GM12878 (cell line): ENCODE measurements around the gene ZNF69.

Experiments used
- ATF3 ChIP-seq: IDR thresholded peaks from 2 replicates; pipeline ENCODE4 v1.6.1; 2011; ENCODE audit warnings: low read depth, mild to moderate bottlenecking, low read length, moderate library complexity, borderline replicate concordance; ENCODE audit errors: extremely low read depth
- BHLHE40 ChIP-seq, 2 experiments: fragments of 450-650 bp in 1 of 2; IDR thresholded peaks; 2 replicates each; pipeline ENCODE4 v1.6.1; 2011 to 2017; ENCODE audit warnings: low read depth in 2 of 2, borderline replicate concordance in 1 of 2, improper control_type of control experiment in 1 of 2, low read length in 1 of 2, mild to moderate bottlenecking in 1 of 2
- CTCF ChIP-seq, 3 experiments: IDR thresholded peaks in 2 of 3; conservative IDR thresholded peaks in 1 of 3; 2 replicates each; pipeline ENCODE4 v1.5.1; 2011; ENCODE audit warnings: low read depth in 3 of 3, low read length in 3 of 3, mild to moderate bottlenecking in 3 of 3, control low read depth in 2 of 3, moderate library complexity in 2 of 3, inconsistent platforms in 1 of 3, mixed read lengths in 1 of 3; ENCODE audit not compliant: control insufficient read depth in 2 of 3, insufficient read depth in 1 of 3; ENCODE audit errors: extremely low read depth in 1 of 3
- EZH2 ChIP-seq: IDR thresholded peaks from 2 replicates; pipeline ENCODE4 v1.6.1; 2012; ENCODE audit warnings: low read depth, mild to moderate bottlenecking, control low read depth, inconsistent platforms, low read length, borderline replicate concordance; ENCODE audit not compliant: control insufficient read depth
- POLR2AphosphoS5 ChIP-seq: IDR thresholded peaks from 2 replicates; pipeline ENCODE4 v1.6.1; 2011; ENCODE audit warnings: mild to moderate bottlenecking, low read length, inconsistent platforms
- SP1 ChIP-seq: IDR thresholded peaks from one replicate; pipeline ENCODE4 v1.6.1; 2011; ENCODE audit warnings: low read depth, low read length
- TAF1 ChIP-seq: IDR thresholded peaks from 2 replicates; pipeline ENCODE4 v1.6.1; 2011; ENCODE audit warnings: mild to moderate bottlenecking, low read depth, low read length, borderline replicate concordance
- YY1 ChIP-seq: IDR thresholded peaks from 2 replicates; pipeline ENCODE4 v1.6.1; 2011; ENCODE audit warnings: low read depth, mild to moderate bottlenecking, low read length
- ZBTB4 ChIP-seq: fragments of 450-650 bp; formaldehyde crosslinking; IDR thresholded peaks from 2 replicates; pipeline ENCODE4 v1.4.0; 2022; ENCODE audit warnings: mild to moderate bottlenecking, moderate library complexity
- ZNF274 ChIP-seq: IDR thresholded peaks from one replicate; pipeline ENCODE4 v1.8.0; 2011; ENCODE audit not compliant: insufficient read length, insufficient read depth
- ZZZ3 ChIP-seq: IDR thresholded peaks from 2 replicates; pipeline ENCODE4 v1.6.1; 2011; ENCODE audit warnings: low read depth; ENCODE audit not compliant: control insufficient read depth, insufficient read length
- TF ChIP-seq, protein P1 (sequence below): fragments of 450-650 bp; formaldehyde crosslinking; IDR thresholded peaks from 2 replicates; pipeline ENCODE4 v1.4.0; 2020; ENCODE audit warnings: mild to moderate bottlenecking, moderate library complexity
- TF ChIP-seq, protein P2 (sequence below): IDR thresholded peaks from 2 replicates; pipeline ENCODE4 v1.6.1; 2011; ENCODE audit warnings: mild to moderate bottlenecking, low read depth, low read length, moderate library complexity; ENCODE audit not compliant: insufficient replicate concordance

DNA sequence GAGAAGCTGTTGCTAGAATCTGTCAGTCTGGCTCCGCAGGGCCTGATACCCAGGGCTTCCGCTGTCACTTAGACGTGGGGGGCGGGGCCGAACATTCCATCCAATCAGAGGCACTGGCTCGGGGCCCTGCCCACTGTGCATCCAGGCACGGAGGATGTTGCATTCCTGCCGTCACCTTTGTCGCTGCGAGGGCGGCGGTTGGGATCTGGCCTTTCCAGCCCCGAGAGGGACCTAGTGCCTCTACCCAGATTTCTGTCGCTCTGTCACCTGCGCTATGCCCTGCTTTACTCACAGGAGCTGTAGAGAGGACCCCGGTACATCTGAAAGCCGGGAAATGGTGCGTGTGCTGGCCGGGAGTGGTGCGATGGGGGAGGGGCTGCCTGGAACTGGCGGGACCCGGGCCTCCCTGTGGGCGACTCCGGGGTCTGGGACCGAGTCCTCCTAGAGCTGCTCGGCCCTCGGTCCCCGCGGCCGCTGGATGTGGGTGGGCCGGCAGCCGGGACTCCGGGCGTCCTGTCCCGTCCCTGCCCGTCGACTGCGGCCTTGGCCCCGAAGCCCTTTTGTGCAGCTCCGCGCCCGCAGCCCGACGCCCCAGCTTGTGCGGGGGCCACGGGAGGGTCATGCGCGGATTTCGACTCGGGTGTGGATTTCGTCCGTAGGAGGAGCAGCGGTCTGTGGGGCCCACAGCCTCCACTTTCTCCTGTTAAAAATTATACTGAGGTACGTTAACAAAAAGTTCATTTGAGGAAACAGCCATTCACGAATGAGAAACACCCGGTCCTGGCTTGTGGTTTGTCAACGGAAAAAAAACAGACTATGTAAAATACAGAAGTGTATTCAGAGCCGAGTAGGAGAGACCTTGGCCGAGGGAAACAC is 38.8 kb upstream of the ZNF69 start, which contains the start of gene ZNF439:
- TF ChIP-seq ATF3 (no peak), EZH2 (no peak), ZBTB4 (CRISPR knock-in tag) (no peak), BHLHE40 (IDR thresholded peaks at IDR 0.05; ENCODE audit: borderline replicate concordance in 1 of 2, low read depth in 2 of 2, low read length in 1 of 2) (0 out of 4 replicates have a peak, but pooled peaks of 1 of the 2 experiments have one; percentile 10), CTCF (IDR thresholded peaks at IDR 0.05 in 2 of 3, conservative IDR thresholded peaks at IDR 0.05 in 1 of 3; ENCODE audit: control insufficient read depth in 2 of 3, extremely low read depth in 1 of 3, insufficient read depth in 1 of 3, low read depth in 3 of 3, low read length in 3 of 3) (no peak), ZZZ3 (no peak), SP1 (peak; percentile 71), TAF1 (peak; percentile 34; the same call in 1 of the 2 replicates), POLR2AphosphoS5 (no peak), YY1 (no peak), ZNF274 (no peak)
- TF ChIP-seq, protein P1, sequence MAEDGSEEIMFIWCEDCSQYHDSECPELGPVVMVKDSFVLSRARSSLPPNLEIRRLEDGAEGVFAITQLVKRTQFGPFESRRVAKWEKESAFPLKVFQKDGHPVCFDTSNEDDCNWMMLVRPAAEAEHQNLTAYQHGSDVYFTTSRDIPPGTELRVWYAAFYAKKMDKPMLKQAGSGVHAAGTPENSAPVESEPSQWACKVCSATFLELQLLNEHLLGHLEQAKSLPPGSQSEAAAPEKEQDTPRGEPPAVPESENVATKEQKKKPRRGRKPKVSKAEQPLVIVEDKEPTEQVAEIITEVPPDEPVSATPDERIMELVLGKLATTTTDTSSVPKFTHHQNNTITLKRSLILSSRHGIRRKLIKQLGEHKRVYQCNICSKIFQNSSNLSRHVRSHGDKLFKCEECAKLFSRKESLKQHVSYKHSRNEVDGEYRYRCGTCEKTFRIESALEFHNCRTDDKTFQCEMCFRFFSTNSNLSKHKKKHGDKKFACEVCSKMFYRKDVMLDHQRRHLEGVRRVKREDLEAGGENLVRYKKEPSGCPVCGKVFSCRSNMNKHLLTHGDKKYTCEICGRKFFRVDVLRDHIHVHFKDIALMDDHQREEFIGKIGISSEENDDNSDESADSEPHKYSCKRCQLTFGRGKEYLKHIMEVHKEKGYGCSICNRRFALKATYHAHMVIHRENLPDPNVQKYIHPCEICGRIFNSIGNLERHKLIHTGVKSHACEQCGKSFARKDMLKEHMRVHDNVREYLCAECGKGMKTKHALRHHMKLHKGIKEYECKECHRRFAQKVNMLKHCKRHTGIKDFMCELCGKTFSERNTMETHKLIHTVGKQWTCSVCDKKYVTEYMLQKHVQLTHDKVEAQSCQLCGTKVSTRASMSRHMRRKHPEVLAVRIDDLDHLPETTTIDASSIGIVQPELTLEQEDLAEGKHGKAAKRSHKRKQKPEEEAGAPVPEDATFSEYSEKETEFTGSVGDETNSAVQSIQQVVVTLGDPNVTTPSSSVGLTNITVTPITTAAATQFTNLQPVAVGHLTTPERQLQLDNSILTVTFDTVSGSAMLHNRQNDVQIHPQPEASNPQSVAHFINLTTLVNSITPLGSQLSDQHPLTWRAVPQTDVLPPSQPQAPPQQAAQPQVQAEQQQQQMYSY, result no peak
- TF ChIP-seq, protein P2, sequence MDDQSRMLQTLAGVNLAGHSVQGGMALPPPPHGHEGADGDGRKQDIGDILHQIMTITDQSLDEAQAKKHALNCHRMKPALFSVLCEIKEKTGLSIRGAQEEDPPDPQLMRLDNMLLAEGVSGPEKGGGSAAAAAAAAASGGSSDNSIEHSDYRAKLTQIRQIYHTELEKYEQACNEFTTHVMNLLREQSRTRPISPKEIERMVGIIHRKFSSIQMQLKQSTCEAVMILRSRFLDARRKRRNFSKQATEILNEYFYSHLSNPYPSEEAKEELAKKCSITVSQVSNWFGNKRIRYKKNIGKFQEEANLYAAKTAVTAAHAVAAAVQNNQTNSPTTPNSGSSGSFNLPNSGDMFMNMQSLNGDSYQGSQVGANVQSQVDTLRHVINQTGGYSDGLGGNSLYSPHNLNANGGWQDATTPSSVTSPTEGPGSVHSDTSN, result peak; percentile 71
